ENCODE measurements around the gene APOBEC3A. TPM values are rescaled to one million over a fixed set of nuclear protein-coding genes. Genes with fewer than 3 reads are reported as not detected.
A peak's percentile ranks its signal among the peaks of the same experiment; 100 is the strongest.

The APOBEC3A gene
- total and polyA plus RNA-seq, 2 of the 13 experiments (the other 11 are each of a cell fraction or from before 2014, with no cell fraction given) = not detected

- TF ChIP-seq IKZF1 (IDR thresholded peaks at IDR 0.05) (no peak), KLF16 (CRISPR knock-in tag; IDR thresholded peaks at IDR 0.05) (peak in 1 of 2 experiments; percentile 28; a peak in 2 of 4 replicates), NCOA2 (CRISPR knock-in tag; IDR thresholded peaks at IDR 0.05) (peak; percentile 75; the same call in 1 of the 2 replicates), ZFP90 (CRISPR knock-in tag; IDR thresholded peaks at IDR 0.05; ENCODE audit: borderline replicate concordance) (no peak), ZNF205 (CRISPR knock-in tag; IDR thresholded peaks at IDR 0.05) (0 out of 2 replicates have a peak, but pooled peaks have one; percentile 56), ZBTB8A (CRISPR knock-in tag; IDR thresholded peaks at IDR 0.05; ENCODE audit: borderline replicate concordance, low read depth) (no peak), ZNF383 (CRISPR knock-in tag; IDR thresholded peaks at IDR 0.05; ENCODE audit: borderline replicate concordance) (no peak), ZBTB2 (CRISPR knock-in tag; IDR thresholded peaks at IDR 0.05; ENCODE audit: low read depth) (no peak), MAF1 (CRISPR knock-in tag; IDR thresholded peaks at IDR 0.05; ENCODE audit: borderline replicate concordance) (no peak), GMEB1 (CRISPR knock-in tag; IDR thresholded peaks at IDR 0.05; ENCODE audit: borderline replicate concordance) (no peak), SOX6 (IDR thresholded peaks at IDR 0.05) (no peak), SOX6 (CRISPR knock-in tag; IDR thresholded peaks at IDR 0.05) (peak; percentile 89), XRCC5 (optimal IDR thresholded peaks at IDR 0.05; ENCODE audit: low read length) (no peak), IRF2 (CRISPR knock-in tag; IDR thresholded peaks at IDR 0.05) (peak; percentile 75; the same call in 1 of the 2 replicates), ZNF121 (CRISPR knock-in tag; IDR thresholded peaks at IDR 0.05) (no peak), ATF5 (CRISPR knock-in tag; IDR thresholded peaks at IDR 0.05; ENCODE audit: low read depth) (no peak), HNRNPLL (IDR thresholded peaks at IDR 0.05; ENCODE audit: low read depth, low read length, poor library complexity, severe bottlenecking) (no peak), TEF (CRISPR knock-in tag; IDR thresholded peaks at IDR 0.05) (no peak), PLSCR1 (CRISPR knock-in tag; IDR thresholded peaks at IDR 0.05; ENCODE audit: borderline replicate concordance) (no peak)
These were observed 33.0 kb upstream of the APOBEC3A start (continued) for GRCh38 chr22:38924347-38924952.
